Ovary (tissue), 9 donors: ENCODE measurements around the gene SELENOV. TPM values are rescaled to one million over a fixed set of nuclear protein-coding genes. Genes with fewer than 3 reads are reported as not detected.

Source experiments
- DNase-seq, 5 donors: peaks; one replicate each; pipeline ENCODE4 v3.0.0-alpha.2; 2019 to 2020
- H3K27ac ChIP-seq, 2 donors: fragments of 200-600 bp; one replicate each; pipeline versions ENCODE4 v1.5.1 to v1.8.0; 2019 to 2022
- H3K27me3 ChIP-seq: fragments of 200-600 bp; one replicate; pipeline ENCODE4 v1.8.0; 2022
- H3K36me3 ChIP-seq: fragments of 200-600 bp; sonication (generic); one replicate; pipeline ENCODE4 v1.5.1; 2019
- H3K4me1 ChIP-seq: one replicate; pipeline ENCODE4 v1.8.1; 2013; ENCODE audit warnings: mild to moderate bottlenecking, moderate library complexity; ENCODE audit not compliant: insufficient read depth
- H3K4me3 ChIP-seq: fragments of 200-600 bp; sonication (generic); one replicate; pipeline ENCODE4 v1.5.1; 2017
- H3K9me3 ChIP-seq, 2 donors: fragments of 200-600 bp in 1 of 2; sonication (generic) in 1 of 2; one replicate each; pipeline versions ENCODE4 v1.5.1 to v1.8.1; 2013 to 2019; ENCODE audit warnings: mild to moderate bottlenecking in 1 of 2, moderate library complexity in 1 of 2
- EP300 ChIP-seq: sonication (generic); formaldehyde crosslinking; IDR thresholded peaks from one replicate; pipeline ENCODE4 v1.6.1; 2017; ENCODE audit warnings: antibody characterized with exemption
- POLR2A ChIP-seq: fragments of 450-650 bp; IDR thresholded peaks from one replicate; pipeline ENCODE4 v1.6.1; 2017; ENCODE audit warnings: antibody characterized with exemption, mild to moderate bottlenecking, moderate library complexity
- WGBS, 3 donors: extraction: QIAGEN DNeasy Blood & Tissue Kit in 1 of 3; methylation state at CpG; one replicate each; pipeline versions ENCODE4 v1.1.5 to v1.1.7; 2013 to 2017; 5-methylcytosine and 5-hydroxymethylcytosine counted together
- intact Hi-C, 4 donors: fragments of 100-400 bp; cut with DNase I; formaldehyde crosslinking; loops; one replicate each; pipeline versions ENCODE4 v1.11.0 to v1.15.1; 2022 to 2023
- polyA plus RNA-seq, 2 donors: library from polyadenylated mRNA; stranded (reverse); fragments of 200-250 nt in 1 of 2; fragments of 350-450 nt in 1 of 2; fragmentation: Illumina TruSeq in 1 of 2; extraction: RNeasy Lipid Tissue Mini Kit (QIAGEN cat#74804) in 1 of 2; gene quantifications; one replicate each; pipeline ENCODE4 v1.2.3, GENCODE V29; 2013 to 2014
- total RNA-seq, 7 donors: library from RNA; depleted of rRNA in 2 of 7; stranded (reverse); fragments of >200 nt in 2 of 7; fragmentation: NEBNext Ultra II Directional in 3 of 7; extraction: Animal tissue kit (Norgen Biotek cat#: 25700) in 3 of 7; gene quantifications; one replicate each; pipeline versions ENCODE4 v1.1.0 to v1.2.4, GENCODE V29; 2016 to 2023
- TF ChIP-seq, protein P1 (sequence below), 3 donors: fragments of 450-650 bp in 2 of 3; fragments of 200-600 bp in 1 of 3; IDR thresholded peaks; one replicate each; pipeline versions ENCODE4 v1.5.1 to v1.8.0; 2016 to 2022; ENCODE audit warnings: antibody characterized with exemption in 3 of 3, mild to moderate bottlenecking in 1 of 3
- donor health status: DM: no; HTN: no; CAD: no; lungs with moderate emphysema.
- donor health status: DM: no; HTN: no; CAD: no.
- donor health status: Bipolar disorder and iron deficiency.
- donor health status: DM: yes; HTN: yes; CAD: no.
- donor health status: DM: no; HTN: no; CAD: no.
- donor health status: DM: yes; HTN: yes; CAD: no.

SELENOV gene
- total and polyA plus RNA-seq, 9 donors = 0.27 to 0.39 TPM; not detected in 7

DNA sequence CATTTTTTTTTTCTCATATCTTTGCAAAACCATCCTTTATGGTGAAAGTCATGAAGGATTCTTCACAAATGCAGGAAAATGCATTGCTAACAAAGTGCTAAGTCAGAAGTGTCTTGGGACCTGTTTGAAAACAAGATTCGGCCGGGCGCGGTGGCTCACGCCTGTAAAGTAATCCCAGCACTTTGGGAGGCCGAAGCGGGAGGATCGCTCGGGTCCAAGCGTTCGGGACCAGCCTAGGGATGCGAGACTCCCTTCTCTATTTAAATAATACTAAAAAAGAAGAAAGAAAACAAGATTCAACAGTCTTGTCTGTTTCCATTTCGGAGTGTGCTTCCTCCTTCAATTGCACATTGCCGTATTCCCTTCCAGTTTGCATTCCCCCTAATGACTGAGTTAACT is 16.9 kb downstream of the SELENOV start:
- intact Hi-C loops = loop anchor here (5.0 to 10.0 kb wide), 7 partner anchors 57 to 417 kb away; partner anchors contain the start of genes SUPT5H (in 2 of the 4), MED29 (in 1 of the 4), PAF1 (in 1 of the 4) and SAMD4B (in 1 of the 4)
- 18 to 29% (median 24%) methylated on average over 14 of the region's 14 CpGs for WGBS, 3 donors
- Histone ChIP-seq H3K36me3 (no peaks in the 10 kb centered on the region), H3K4me1 (peaks cover 1% of the 10 kb centered on the region), H3K4me3 (peak overlapping the region; percentile 95), H3K27ac (peak overlapping the region; percentile 61 to 74), H3K9me3 (no peaks in the 10 kb centered on the region), H3K27me3 (no peaks in the 10 kb centered on the region)
- no peak for DNase-seq
- TF ChIP-seq POLR2A (no peak), EP300 (no peak)
- TF ChIP-seq, protein P1, sequence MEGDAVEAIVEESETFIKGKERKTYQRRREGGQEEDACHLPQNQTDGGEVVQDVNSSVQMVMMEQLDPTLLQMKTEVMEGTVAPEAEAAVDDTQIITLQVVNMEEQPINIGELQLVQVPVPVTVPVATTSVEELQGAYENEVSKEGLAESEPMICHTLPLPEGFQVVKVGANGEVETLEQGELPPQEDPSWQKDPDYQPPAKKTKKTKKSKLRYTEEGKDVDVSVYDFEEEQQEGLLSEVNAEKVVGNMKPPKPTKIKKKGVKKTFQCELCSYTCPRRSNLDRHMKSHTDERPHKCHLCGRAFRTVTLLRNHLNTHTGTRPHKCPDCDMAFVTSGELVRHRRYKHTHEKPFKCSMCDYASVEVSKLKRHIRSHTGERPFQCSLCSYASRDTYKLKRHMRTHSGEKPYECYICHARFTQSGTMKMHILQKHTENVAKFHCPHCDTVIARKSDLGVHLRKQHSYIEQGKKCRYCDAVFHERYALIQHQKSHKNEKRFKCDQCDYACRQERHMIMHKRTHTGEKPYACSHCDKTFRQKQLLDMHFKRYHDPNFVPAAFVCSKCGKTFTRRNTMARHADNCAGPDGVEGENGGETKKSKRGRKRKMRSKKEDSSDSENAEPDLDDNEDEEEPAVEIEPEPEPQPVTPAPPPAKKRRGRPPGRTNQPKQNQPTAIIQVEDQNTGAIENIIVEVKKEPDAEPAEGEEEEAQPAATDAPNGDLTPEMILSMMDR (IDR thresholded peaks at IDR 0.05) = no peak

DNA sequence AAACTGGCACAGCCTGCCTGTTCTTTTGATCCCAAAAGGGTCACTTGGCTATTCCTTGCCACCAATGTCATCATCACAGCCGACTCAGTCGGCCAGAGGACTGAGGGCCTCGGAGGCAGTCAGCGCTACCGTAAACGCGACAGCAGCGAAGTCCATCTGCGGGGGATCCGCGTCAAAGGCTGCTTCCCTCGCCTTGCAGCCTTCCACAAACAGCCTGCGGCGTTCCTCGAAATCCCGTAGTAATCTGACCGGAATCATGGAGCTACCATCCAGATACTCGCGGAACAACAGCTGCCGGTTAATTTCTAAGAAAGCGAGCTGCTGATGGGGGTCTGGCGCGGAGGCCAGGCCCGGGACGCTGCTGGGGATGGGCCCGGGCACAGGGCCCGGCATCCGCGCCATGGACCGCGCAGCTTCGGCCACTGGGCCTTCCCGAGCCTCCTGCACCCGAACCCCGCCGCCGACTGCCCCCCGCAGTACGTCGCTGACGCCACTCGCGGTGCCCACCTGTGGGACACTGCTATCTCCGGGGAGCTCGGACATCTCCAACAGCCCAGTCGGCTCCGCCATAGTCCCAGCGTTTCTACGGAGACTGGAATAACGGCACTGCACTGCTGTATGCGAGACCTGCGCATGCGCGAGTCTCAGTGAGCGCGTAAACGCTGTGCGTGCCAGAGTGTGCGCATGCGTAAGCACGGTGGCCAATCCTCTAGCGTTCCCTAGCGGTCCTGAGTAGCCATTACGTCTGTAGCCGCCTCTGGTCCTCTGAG is 17.5 kb downstream of the SELENOV start, which contains the start of gene EID2B:
Gene EID2B, minus strand, starts transcription at position 620 of the 770 bp plus-strand sequence. Its CDS starts 50 bp downstream, at position 570.
- H3K4me1 ChIP-seq = peaks cover 1% of the 10 kb centered on the region
- H3K27ac ChIP-seq = peak within 1 kb of the TSS; percentile 61 to 74
- H3K27me3 ChIP-seq = no peaks in the 10 kb centered on the region
- H3K4me3 ChIP-seq = peak within 1 kb of the TSS; percentile 95
- no peaks in the 10 kb centered on the region for H3K9me3 ChIP-seq
- intact Hi-C loops = loop anchor here (5.0 to 10.0 kb wide), 7 partner anchors 58 to 418 kb away; partner anchors contain the start of genes SUPT5H (in 2 of the 4), MED29 (in 1 of the 4), PAF1 (in 1 of the 4) and SAMD4B (in 1 of the 4)
- TF ChIP-seq POLR2A = peak; percentile 81
- TF ChIP-seq EP300 = no peak
- TF ChIP-seq, protein P1 (IDR thresholded peaks at IDR 0.05) = peak; percentile 76 to 100 (median 99)
- 0% methylated on average over 41 to 65 of the region's 65 CpGs for WGBS, 3 donors
- DNase-seq = peak; percentile 95 to 98 (median 96)
- no peaks in the 10 kb centered on the region for H3K36me3 ChIP-seq

DNA sequence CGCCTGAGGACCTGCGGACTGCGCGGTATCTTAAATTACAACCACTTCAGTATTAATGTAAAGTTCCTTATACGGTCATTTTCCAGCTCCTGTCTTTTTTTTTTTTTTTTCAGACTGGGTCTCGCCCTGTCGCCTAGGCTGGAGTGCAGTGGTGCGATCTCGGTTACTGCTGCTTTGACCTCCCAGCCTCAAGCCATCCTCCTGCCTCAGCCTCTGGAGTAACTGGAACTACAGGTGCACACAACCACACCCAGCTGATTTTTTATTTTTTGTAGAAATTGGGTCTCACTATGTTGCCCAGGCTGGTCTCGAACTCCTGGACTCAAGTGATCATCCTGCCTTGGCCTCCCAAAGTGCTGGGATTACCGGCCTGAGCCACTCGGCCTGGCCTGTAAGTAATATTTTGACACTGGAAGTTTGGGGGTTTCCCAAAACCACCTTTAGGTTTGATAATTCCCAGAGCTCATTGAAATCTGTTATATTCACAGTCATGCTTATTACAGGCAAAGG is 18.1 kb downstream of the SELENOV start:
- TF ChIP-seq POLR2A (no peak), EP300 (no peak)
- TF ChIP-seq, protein P1 (IDR thresholded peaks at IDR 0.05) = no peak
- intact Hi-C loops = loop anchor here (5.0 to 10.0 kb wide), 7 partner anchors 58 to 418 kb away; partner anchors contain the start of genes SUPT5H (in 2 of the 4), MED29 (in 1 of the 4), PAF1 (in 1 of the 4) and SAMD4B (in 1 of the 4)
- DNase-seq = no peak
- Histone ChIP-seq H3K27ac (no peak overlapping the region), H3K9me3 (no peaks in the 10 kb centered on the region), H3K27me3 (no peaks in the 10 kb centered on the region), H3K4me1 (peaks cover 1% of the 10 kb centered on the region), H3K36me3 (no peaks in the 10 kb centered on the region), H3K4me3 (peak overlapping the region; percentile 95)
- WGBS, 3 donors = 15 to 19% (median 17%) methylated on average over 12 of the region's 12 CpGs

DNA sequence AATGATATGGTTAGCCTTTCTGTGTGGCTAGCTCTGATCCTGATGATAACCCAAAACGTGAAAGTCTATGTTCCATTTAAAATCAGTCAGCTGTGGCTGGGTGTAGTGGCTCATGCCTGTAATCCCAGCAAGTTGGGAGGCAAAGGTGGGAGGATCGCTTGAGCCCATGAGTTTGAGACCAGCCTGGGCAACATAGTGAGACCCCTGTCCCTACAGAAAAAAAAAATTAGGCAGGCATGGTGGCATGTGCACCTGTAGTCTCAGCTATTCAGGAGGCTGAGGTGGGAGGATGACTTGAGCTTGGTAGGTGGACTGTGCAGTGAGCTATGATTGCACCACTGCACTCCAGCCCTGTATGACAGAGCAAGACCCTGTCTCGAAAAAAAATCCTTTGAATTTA is 18.9 kb downstream of the SELENOV start:
- Histone ChIP-seq H3K4me3 (no peak overlapping the region), H3K9me3 (no peaks in the 10 kb centered on the region), H3K27ac (no peak overlapping the region), H3K4me1 (peaks cover 1% of the 10 kb centered on the region), H3K27me3 (no peaks in the 10 kb centered on the region), H3K36me3 (no peaks in the 10 kb centered on the region)
- 63 to 79% (median 65%) methylated on average over 3 of the region's 3 CpGs for WGBS, 3 donors
- TF ChIP-seq, protein P1 (IDR thresholded peaks at IDR 0.05) = no peak
- TF ChIP-seq POLR2A (no peak), EP300 (no peak)
- DNase-seq = no peak
- intact Hi-C loops = loop anchor here (5.0 to 10.0 kb wide), 7 partner anchors 59 to 419 kb away; partner anchors contain the start of genes SUPT5H (in 2 of the 4), MED29 (in 1 of the 4), PAF1 (in 1 of the 4) and SAMD4B (in 1 of the 4)
